ENCODE data around the gene CCDC50. TPM values are rescaled to one million over a fixed set of nuclear protein-coding genes. Genes with fewer than 3 reads are reported as not detected.
A peak's percentile ranks its signal among the peaks of the same experiment; 100 is the strongest.

Gene CCDC50
- total and polyA plus RNA-seq, 10 of the 15 experiments (the other 5 are each of a cell fraction or from before 2014, with no cell fraction given), result 46.7 to 150 (median 125) TPM

GRCh38 chr3:191382661-191383060 lies 53.5 kb downstream of the CCDC50 start (continued):
- TF ChIP-seq RUNX3 (IDR thresholded peaks at IDR 0.05; ENCODE audit: low read length), result peak; percentile 15; the same call in 1 of the 2 replicates
- TF ChIP-seq IKZF1 (conservative IDR thresholded peaks at IDR 0.05), result peak; percentile 25; the same call in 1 of the 2 replicates
- no peak for TF ChIP-seq SREBF2 (IDR thresholded peaks at IDR 0.05; ENCODE audit: low read length)
- no peak for TF ChIP-seq ZNF207 (IDR thresholded peaks at IDR 0.05; ENCODE audit: borderline replicate concordance)
- TF ChIP-seq PAX5 (IDR thresholded peaks at IDR 0.05; ENCODE audit: borderline replicate concordance, low read depth, low read length), result no peak

- Histone ChIP-seq H3K27me3 (replicated peaks in 1 of 2; ENCODE audit: control insufficient read depth in 2 of 2, insufficient read depth in 2 of 2, low read length in 1 of 2) (no peaks in the 10 kb centered on the region), H3K9me3 (replicated peaks; ENCODE audit: control insufficient read depth, insufficient read depth, low read length) (no peaks in the 10 kb centered on the region), H4K20me1 (ENCODE audit: control insufficient read depth, insufficient read depth) (no peaks in the 10 kb centered on the region), H3K4me3 (no peak overlapping the region), H3K9ac (ENCODE audit: control insufficient read depth, insufficient read depth, low read length) (no peak overlapping the region), H3K27ac (ENCODE audit: control insufficient read depth, insufficient read depth) (no peak overlapping the region), H3K4me1 (ENCODE audit: control insufficient read depth, insufficient read depth, low read length) (peaks cover 12% of the 10 kb centered on the region), H3K36me3 (ENCODE audit: control insufficient read depth in 2 of 2, insufficient read depth in 2 of 2, low read length in 1 of 2) (peaks cover 5 to 28% of the 10 kb centered on the region in 2 experiments; a peak in 3 of 4 replicates), H3K4me2 (ENCODE audit: control insufficient read depth, insufficient read depth) (no peak overlapping the region), H3K79me2 (ENCODE audit: control insufficient read depth, insufficient read depth, low read length) (no peaks in the 10 kb centered on the region), H2AFZ (ENCODE audit: control insufficient read depth, low read depth, low read length) (no peak overlapping the region)
- CTCF ChIA-PET, result interaction anchor here (0.6 to 2.3 kb wide), 14 partner anchors 9 to 247 kb away, joined by 3 to 8 read pairs (median 4); no protein-coding TSS in a partner anchor
- FAIRE-seq (peak; percentile 23), ATAC-seq (no peak), DNase-seq (ENCODE audit: low read depth, low spot score) (no peak)
- RAD21 ChIA-PET (ENCODE audit: unreplicated experiment), result interaction anchor here (0.8 to 2.6 kb wide), 6 partner anchors 12 to 138 kb away, joined by 3 to 17 read pairs (median 6); no protein-coding TSS in a partner anchor
- WGBS (ENCODE audit: insufficient coverage, insufficient replicate concordance, low lambda C conversion rate, missing lambda C conversion rate), result 61% methylated on average over 4 of the region's 4 CpGs
- in situ Hi-C loops (cut with MboI), result no loop called here
- SMC1A ChIA-PET (ENCODE audit: uncharacterized antibody, unreplicated experiment), result interaction anchor here (0.7 to 5.2 kb wide), 24 partner anchors 8 to 247 kb away, joined by 3 to 33 read pairs (median 4); no protein-coding TSS in a partner anchor
- BruUV-seq (replicated peaks), result no TSS peak
- intact Hi-C loops (cut with micrococcal nuclease; ENCODE audit: unreplicated experiment), result no loop called here
- POLR2A ChIA-PET, result interaction anchor here (1.1 kb wide), 1 partner anchor 28 kb away, joined by 3 read pairs; no protein-coding TSS in a partner anchor
- TF ChIP-seq PBX3 (IDR thresholded peaks at IDR 0.05; ENCODE audit: insufficient replicate concordance, low read depth, low read length) (no peak), MYB (IDR thresholded peaks at IDR 0.05; ENCODE audit: borderline replicate concordance, low read depth, low read length) (no peak), POU2F2 (IDR thresholded peaks at IDR 0.05; ENCODE audit: borderline replicate concordance, low read depth, low read length) (no peak), YBX1 (IDR thresholded peaks at IDR 0.05) (no peak), ESRRA (IDR thresholded peaks at IDR 0.05; ENCODE audit: low read length) (no peak), ELK1 (IDR thresholded peaks at IDR 0.05; ENCODE audit: low read depth, low read length) (no peak), HDAC2 (IDR thresholded peaks at IDR 0.05) (no peak), DPF2 (IDR thresholded peaks at IDR 0.05) (no peak), SPI1 (IDR thresholded peaks at IDR 0.05; ENCODE audit: borderline replicate concordance, insufficient read depth, low read depth, low read length) (no peak), ZBED1 (IDR thresholded peaks at IDR 0.05; ENCODE audit: borderline replicate concordance) (no peak), CUX1 (IDR thresholded peaks at IDR 0.05; ENCODE audit: insufficient replicate concordance, low read depth, low read length) (no peak), JUND (IDR thresholded peaks at IDR 0.05; ENCODE audit: low read depth, low read length) (no peak), TBL1XR1 (IDR thresholded peaks at IDR 0.05; ENCODE audit: low read depth, low read length) (no peak)
Observed at GRCh38 chr3:191383124-191383523, 53.9 kb downstream of the CCDC50 start.

Data from GM12878 (cell line).